ENCODE measurements around the gene TAF11.
"Not testable (repeated sequence)": the region's sequence is repeated elsewhere in the genome, so short reads cannot be mapped to it uniquely, and the experiment has no call there.

The TAF11 gene, protein sequence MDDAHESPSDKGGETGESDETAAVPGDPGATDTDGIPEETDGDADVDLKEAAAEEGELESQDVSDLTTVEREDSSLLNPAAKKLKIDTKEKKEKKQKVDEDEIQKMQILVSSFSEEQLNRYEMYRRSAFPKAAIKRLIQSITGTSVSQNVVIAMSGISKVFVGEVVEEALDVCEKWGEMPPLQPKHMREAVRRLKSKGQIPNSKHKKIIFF

DNA sequence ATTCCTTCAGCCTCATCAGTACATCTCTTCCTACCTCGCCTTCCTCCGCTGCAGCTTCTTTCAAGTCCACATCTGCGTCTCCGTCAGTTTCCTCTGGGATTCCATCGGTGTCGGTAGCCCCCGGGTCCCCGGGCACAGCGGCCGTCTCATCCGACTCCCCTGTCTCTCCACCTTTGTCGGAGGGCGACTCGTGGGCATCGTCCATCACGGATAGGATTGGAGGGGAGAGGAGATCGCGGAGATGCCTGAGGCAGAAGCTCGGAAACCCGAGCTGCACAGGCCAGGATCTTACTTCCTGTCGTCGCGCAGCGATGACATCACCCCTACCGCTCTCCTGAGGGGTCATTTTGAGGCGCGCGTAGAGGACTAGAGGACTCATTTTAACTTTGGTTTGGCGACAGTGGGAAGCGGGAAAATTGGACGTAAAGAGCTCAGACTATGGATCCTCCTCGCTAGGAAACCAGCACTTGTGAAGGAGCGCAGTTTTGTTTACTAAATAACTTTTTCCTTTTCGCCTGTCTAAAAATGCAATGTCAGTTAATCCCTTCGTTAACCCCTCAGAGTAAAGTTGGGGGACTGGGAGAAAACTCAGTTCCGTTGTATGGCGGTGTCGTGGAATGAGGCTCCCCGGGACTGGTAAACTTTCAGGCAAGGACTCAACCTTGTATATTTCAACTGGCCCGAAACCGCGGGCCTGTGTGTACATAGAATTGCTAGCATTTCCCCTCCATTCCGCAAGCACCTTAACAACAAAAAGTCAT is at the start of gene TAF11:
Gene TAF11 (minus strand): TSS at position 290 of the 761 bp plus-strand sequence. CDS start 85 bp downstream, at position 205.
- DNase-seq (ENCODE audit: low read depth in 3 of 3, low spot score in 1 of 3), result peak; percentile 67 to 80 (median 75)

DNA sequence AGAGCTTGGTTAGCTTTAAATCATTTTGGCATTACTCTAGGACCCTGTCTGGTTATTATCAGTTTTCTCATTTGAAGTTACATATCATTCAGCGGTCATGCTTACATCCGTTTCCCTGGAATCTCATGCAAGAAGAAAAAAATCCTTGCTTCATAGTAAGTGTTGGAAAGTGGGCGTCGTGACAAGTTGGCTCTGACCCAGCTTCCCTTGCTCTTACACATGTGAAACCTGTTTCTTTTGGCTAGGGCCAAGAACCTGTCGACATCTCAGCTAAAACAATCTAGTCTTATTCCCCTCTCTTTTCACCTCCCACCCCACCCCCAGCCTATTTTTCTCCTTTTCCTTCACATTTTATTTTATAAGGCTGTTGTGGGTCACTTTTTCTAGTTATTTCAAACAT is 46.7 kb upstream of the TAF11 start:
- DNase-seq (ENCODE audit: low read depth in 3 of 3, low spot score in 1 of 3), result no peak

DNA sequence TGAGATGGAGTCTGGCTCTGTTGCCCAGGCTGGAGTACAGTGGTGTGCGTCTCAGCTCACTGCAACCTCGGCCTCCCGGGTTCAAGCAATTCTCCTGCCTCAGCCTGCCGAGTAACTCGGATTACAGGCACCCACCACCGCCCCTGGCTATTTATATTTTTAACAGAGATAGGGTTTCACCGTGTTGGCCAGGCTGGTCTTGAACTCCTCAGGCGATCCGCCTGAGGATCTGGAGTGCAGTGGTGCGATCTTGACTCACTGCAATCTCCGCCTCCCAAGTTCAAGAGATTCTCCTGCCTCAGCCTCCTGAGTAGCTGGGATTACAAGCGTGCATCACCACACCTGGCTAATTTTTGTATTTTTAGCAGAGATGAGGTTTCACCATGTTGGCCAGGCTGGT is 44.4 kb upstream of the TAF11 start:
- not testable (repeated sequence) for DNase-seq (ENCODE audit: low read depth in 3 of 3, low spot score in 1 of 3)

DNA sequence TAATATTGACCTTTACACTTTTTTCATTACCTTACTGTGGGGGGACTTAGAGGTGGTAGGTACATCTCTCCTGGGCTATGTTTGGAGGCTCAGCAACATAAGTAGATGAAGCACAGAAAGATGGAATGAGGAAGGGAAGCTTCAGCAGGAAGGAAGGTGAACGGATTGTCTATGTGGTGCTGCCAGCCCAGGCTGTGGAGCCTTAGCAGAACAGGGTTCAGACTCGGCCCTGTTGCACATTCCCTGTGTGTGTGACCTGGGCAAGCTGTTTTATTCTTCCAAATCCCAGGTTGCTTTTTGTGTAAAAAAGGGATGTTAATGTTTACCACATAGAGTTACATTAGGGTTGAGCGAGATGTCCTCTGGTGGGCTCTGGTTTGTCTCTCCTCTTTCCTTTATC is 42.4 kb upstream of the TAF11 start:
- no peak for DNase-seq (ENCODE audit: low read depth in 3 of 3, low spot score in 1 of 3)

DNA sequence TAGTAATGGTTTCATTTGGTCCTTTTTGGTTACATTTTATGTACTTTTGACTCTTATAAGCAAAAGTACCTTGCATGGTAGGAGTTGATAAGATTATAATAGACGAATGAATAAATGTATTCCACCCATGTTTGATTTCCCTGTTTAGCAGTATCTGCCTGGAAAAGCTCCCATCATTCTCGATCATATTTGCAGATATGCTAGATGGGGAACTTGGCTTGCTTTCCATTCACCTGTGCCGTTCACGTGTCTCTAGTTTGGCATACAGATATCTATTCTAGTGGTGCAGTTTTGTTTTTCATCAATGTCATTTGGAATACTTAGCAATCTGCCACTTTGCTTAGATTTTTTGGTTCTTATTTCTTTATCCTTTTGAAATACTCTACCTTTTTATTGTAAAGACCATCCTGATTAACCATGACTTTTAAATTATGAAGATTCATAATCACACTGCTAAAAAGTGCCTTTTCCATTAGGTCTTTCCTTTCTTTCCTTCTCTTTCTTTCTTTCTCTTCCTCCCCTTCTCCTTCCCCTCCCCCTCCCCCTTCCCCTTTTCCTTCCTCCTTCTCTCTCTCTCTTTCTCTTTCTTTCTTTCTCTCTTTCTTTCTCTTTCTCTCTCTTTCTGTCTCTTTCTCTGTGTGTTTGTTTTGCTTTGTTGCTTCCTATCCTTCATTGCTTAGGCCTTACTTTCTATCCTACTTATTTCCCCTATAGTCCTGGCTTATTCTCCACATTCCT is 41.6 kb upstream of the TAF11 start:
- no peak for DNase-seq (ENCODE audit: low read depth in 3 of 3, low spot score in 1 of 3)

DNA sequence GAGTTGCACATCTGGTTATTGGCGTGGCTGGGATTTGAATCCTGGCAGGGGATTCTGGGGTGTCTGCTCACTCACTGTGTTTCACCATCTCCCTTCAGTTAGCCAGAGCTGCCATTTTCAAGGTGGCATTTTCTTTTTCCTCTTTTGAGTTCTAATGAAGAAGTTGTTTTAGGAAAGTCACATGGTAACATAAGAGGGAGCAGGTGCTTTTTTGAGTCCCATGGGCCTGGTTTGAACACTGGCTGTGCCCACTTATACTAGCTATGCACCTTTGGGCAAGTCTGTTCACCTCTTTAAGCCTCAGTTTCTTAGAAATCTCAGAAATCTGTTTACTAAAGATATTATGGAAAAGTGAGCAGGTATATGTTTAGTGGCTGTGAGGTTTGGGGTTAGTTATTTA is 40.9 kb upstream of the TAF11 start:
- DNase-seq (ENCODE audit: low read depth in 3 of 3, low spot score in 1 of 3), result no peak

DNA sequence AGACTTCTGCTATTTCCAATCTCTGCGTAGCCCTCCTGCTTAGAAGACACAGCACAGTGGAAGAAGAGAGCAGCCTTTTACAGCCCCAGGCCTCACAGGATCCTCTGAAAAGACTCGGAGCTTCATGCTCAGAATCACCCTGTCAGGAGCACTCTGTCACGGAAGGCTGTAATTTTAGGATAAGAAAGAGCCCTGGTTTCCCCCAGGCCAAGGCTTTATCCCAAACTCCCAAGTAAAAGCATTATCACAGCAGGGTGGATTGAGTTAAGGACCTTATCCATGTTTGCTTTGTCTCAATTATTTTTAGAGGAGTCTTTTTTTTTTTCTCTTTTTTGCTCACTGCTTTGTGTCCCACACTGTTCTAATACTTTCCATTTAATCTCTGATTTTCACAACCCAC is 40.4 kb upstream of the TAF11 start:
- no peak for DNase-seq (ENCODE audit: low read depth in 3 of 3, low spot score in 1 of 3)

DNA sequence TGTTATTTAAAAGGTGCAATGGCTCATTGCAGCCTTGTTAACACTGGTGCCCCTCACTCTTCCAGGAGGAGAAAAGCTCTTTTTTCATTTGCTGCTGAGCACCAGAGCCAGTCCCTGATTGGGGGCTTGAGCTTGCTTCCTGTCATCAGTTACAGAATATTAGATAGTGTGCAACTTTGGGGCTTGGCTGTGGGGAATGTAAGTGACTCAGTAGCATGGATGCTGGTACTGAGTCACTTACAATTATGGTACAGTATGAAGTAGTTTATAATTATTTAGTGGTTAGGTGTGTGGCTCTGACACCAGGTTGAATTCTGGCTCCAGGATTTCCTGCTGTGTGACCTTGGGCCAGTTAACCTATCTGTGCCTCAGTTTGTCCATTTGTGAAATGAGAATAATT is 38.8 kb upstream of the TAF11 start:
- no peak for DNase-seq (ENCODE audit: low read depth in 3 of 3, low spot score in 1 of 3)

DNA sequence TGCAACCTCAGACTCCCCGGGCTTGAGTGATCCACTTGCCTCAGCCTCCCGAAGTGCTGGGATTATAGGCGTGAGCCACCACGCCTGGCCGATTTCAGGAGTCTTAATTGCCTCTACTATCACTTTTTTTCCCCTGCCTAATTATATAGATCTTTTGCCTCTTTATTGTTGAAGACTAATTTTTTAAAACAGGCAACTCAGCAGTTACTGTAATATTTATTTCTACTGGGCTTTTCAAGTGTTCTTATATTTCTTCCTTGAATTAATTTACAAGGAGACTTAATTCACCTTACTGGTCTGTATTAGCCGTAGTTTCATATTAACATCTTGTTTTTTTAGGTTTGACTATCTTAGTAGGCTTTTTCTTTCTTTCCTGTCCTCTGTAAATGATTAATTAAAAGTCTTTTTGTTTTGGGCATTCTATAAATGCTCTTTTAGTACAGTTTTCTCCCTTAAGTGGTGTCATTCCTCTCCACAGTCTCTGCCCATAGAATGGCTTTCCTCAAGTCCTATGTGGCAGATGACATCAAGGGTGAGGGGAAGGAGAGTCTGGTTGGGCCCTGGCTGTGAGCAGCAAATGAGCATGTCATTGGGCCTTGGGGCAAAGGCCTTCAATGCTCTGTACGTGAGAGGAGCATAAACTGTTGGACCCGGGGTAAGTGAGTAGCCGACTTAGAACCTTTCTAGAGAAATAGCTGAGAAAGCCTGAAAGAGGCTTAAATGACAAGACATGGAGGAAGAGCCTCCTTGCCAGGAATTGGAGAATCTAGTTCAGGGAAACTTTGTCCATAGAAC is 37.2 kb upstream of the TAF11 start:
- DNase-seq (ENCODE audit: low read depth in 3 of 3, low spot score in 1 of 3), result no peak

DNA sequence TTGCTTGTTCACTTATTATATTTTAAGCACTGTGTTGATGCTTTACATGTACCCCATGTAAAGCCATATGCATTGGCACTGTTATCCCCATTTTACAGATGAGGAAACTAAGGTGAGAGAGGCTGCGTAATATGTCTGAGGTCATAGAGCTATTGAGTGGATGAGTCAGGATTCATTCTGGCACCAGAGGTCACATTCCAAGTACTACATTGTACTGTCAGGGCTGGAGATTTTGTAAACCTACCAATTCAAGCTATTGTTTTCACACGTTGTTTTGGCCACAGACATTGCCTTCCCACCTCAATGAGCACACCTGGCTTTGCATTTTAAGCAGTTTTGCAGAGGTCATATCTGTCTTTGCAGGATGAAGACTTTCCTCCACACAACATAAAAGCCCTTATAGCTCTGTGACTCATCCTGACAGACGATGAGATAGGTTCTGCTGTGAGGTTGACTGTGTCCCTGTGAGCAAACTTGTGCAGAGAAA is 34.4 kb upstream of the TAF11 start:
- no peak for DNase-seq (ENCODE audit: low read depth in 3 of 3, low spot score in 1 of 3)

DNA sequence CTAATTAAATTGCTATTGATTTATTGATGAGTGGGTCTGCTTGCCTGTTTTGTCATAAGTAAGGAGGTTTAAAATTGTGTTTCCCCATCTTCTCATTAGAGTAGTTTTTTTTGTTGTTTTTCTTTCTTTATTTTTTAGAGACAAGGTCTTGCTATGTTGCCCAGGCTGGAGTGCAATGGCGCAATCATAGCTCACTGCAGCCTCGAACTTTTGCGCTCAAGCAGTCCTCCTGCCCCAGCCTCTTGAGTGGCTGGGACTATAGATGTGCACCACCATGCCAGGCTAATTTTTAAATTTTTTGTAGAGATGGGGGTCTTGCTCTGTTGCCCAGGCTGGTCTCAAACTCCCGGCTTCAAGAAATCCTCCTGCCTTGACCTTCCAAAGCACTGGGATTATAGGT is 32.3 kb upstream of the TAF11 start:
- no peak for DNase-seq (ENCODE audit: low read depth in 3 of 3, low spot score in 1 of 3)

DNA sequence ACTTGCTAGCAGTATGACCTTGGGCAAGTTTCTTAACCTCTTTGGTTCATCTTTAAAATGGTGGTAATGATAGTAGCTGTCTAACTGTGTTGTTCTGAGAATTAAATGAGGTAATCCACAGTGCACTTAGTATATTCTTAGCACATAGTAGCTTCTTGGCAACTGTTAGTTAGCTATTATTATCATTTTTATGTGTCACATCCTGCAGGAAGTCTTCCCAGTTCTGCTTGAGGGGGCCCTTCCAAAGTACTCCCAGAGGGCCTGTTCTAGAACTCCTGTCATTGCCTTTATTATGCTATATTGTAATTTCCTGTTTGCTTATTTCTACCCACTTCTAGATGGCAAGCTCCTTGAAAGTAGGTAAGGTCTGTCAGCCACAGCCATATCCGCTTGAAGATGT is 31.8 kb upstream of the TAF11 start:
- DNase-seq (ENCODE audit: low read depth in 3 of 3, low spot score in 1 of 3), result no peak

DNA sequence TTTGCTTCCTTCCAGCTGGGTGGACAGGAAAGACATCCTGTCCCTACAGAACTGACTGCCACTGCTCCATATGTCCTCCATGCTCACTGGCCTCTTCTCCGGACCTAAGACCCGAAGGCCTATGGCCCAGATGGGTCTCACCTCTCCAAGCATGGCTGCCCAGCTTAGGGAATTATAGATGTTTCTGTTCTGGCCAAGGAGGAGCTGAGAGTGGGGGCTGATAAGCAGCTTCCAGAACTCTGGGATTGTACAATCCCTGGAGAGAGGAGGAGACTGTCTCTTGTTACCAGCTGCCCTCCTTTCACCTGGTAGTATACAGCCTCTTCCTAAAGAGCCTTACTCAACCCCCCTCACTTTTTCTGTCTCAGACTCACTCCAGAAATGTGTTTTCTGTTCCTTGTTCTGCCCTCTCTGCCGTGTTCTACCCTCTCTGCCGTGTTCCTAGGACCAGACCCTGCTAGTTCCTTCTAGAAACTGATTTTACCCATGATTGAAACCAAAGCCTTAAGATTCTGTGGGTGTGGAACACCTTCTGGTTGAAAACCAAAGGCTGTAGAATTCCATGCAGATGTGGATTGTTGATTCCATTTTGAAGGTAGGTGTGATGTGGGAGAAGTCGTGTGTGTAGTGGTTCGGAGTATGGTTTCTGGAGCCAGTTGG is 29.9 kb upstream of the TAF11 start:
- DNase-seq (ENCODE audit: low read depth in 3 of 3, low spot score in 1 of 3), result no peak

DNA sequence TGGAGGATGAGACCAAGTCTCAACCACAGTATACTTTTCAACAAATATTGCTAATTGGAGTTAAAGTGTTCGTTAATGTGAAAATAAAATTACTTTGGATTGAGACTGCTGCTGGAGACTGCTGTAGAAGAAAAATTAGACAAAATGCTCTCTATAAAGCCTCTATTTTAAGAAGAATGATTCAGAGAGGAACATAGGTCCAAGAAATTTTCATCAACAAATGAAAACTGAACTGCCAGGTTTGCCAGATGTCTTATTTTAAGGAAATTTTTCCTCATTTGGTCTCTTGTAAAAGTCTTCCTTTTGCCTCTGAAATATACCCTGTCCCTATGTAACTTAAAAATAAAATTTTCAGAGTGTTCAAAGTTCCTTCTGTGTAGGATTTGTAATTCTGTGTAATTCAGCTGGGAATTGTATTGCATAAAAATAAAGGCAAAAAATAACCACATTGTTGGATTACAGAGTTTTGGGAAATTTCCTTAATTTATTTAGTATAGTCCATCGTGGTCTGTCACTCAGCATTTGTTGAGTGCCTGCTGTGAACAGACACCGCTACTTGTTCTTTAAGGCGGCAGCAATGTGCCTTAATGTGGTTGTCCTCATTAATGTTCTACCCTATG is 28.6 kb upstream of the TAF11 start:
- no peak for DNase-seq (ENCODE audit: low read depth in 3 of 3, low spot score in 1 of 3)

DNA sequence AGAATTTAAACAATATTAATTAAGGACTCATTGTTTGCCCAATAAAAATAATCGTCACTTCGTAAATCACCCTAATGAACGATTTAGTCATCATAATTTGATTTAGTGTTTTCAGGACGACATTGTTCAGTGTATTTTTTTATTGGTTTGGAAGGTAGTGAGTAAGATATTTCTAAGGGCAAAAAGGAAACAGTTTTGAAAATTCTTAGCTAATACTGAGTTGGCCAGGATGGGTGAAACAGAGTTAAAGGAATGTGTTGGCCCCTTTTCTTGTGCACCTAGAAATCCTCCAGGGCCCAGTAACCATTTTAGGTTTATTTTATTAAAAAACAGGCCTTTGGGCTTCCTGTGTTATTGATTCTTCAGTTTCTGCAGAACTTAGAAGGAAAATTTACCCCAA is 26.5 kb upstream of the TAF11 start:
- DNase-seq (ENCODE audit: low read depth in 3 of 3, low spot score in 1 of 3), result no peak

DNA sequence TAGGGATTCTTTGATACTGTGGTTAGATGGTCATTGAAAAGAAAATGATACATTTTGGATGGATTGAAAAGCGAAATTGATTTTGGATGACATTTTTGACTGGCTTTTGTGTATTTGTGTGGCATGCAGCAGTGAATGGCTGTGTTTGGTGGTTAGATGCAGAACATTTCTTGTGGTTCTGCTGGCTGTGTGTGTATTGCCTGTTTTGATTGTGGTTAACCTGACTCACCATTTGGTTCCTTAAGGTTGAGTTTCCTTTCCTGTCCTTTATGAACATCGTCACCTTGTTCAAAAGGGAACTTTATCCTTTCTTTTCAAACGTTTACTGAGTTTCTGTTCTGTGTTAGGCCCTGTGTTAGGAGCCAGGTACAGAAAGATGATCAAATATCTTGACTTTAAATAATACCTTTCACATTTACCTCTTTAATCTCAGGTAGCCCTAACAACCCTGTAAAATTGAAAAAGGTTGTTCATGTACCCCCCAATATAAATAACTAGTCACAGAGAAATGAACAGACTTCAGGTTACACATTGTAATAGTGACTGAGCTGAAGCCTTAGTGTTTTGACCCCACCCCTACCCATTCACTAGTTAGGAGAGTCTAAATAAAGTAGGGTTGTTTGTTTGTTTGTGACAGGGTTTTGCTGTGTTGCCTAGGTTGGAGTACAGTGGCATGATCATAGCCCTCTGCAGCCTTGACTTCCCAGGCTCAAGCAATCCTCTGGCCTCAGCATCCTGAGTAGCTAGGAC is 25.0 kb upstream of the TAF11 start:
- no peak for DNase-seq (ENCODE audit: low read depth in 3 of 3, low spot score in 1 of 3)

DNA sequence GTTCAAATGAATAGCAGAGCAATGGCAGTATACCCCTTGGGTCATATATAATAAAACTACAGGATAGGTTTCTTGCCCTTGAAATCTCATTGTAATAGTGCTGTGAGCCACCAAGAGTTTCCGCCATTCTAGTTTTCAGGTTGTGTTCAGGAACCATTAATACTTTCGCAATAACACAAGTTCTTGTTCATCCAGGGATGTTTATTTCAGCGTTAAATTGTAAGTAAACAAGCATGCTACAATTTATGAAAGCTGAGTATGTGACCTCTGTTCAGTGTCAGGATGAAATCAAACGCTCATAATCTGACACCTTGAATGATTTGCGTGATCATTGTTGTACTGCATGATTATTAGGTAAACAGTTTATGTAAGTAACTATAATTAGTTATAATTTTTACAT is 24.0 kb upstream of the TAF11 start:
- no peak for DNase-seq (ENCODE audit: low read depth in 3 of 3, low spot score in 1 of 3)

DNA sequence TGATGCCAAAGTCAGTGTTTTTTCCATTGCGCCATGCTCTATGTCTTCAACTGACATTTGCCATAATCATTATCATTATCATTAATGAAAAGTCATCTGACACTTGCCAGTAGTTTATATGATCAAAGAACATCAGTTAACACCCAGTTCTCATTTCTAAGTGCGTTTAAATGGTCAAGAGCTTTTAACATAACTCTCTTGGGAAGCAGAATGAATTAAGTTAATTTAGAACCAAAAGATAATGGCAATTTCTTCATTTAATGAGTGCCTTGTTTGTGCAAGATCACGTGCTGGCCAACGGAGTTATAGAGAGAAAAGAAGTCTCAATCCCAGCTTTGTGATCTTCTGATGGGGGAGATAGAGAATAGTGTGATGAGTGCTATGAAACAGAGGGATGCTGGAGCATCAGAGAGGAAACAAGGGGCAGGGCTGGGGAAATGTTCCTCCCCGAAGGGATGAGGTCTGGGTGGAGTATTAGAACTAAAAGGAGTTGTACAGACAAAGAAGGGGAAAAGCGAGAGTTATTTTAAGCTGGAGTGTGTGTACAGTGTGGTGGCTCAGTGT is 21.6 kb upstream of the TAF11 start:
- no peak for DNase-seq (ENCODE audit: low read depth in 3 of 3, low spot score in 1 of 3)

DNA sequence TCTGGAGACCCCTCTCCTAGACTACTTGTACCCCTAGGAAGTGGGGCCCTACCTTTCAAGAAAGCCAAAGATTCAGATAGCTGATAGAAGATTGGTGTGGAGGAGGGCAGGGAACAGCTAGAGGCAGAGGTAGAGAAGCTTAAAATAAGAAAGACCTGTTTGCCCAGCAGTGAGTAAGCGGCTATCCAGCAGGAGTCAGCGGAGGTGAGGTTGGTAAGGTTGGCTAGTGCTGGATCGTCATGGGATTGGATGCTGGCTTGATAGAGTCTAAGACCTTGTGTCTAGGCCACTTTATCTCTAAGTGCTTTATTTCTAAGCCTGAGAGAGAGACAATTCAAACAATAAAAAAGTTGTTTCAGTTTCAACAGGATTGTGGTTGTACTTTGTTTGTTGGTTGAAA is 20.4 kb upstream of the TAF11 start:
- DNase-seq (ENCODE audit: low read depth in 3 of 3, low spot score in 1 of 3), result no peak
